ENCODE data around the gene AKT2. TPM values are rescaled to one million over a fixed set of nuclear protein-coding genes. Genes with fewer than 3 reads are reported as not detected.

Gene AKT2
- total RNA-seq, 4 donors from 2014 or later, result 63.2 to 266 (median 138) TPM

- TF ChIP-seq POLR2A (IDR thresholded peaks at IDR 0.05) (no peak), EP300 (IDR thresholded peaks at IDR 0.05; ENCODE audit: low read depth) (no peak), POLR2AphosphoS5 (IDR thresholded peaks at IDR 0.05) (no peak), CTCF (IDR thresholded peaks at IDR 0.05) (no peak)
- in situ Hi-C loops (cut with MboI; ENCODE audit: low pct_ligation_motif_present in 1 of 4, low pct_unique_long_range_greater_than_20kb in 1 of 4, low sequenced_read_pairs in 3 of 4), result no loop called here
- no peak for DNase-seq
- Histone ChIP-seq H3K4me1 (no peaks in the 10 kb centered on the region), H3K9me3 (no peaks in the 10 kb centered on the region), H3K4me3 (no peak overlapping the region), H3K27ac (no peak overlapping the region), H3K36me3 (peaks cover 0 to 21% (median 9%) of the 10 kb centered on the region in 4 donors), H3K27me3 (no peaks in the 10 kb centered on the region)
- 79% methylated on average over 4 of the region's 4 CpGs; no CpG with 5 or more reads in 1 of the 2 donors for WGBS, 2 donors (ENCODE audit: low coverage in 1 of 2)
- intact Hi-C loops (cut with DNase I; ENCODE audit: low total_unique reads), result no loop called here
These were observed 33.2 kb downstream of the AKT2 start for GRCh38 chr19:40251991-40252390.

- H3K36me3 ChIP-seq, result peaks cover 0 to 21% (median 7%) of the 10 kb centered on the region in 4 donors
- H3K4me1 ChIP-seq, result no peaks in the 10 kb centered on the region
- H3K4me3 ChIP-seq, result no peak overlapping the region
- no peaks in the 10 kb centered on the region for H3K27me3 ChIP-seq
- H3K27ac ChIP-seq, result no peak overlapping the region
- TF ChIP-seq POLR2AphosphoS5 (IDR thresholded peaks at IDR 0.05), result no peak
- no peak for TF ChIP-seq EP300 (IDR thresholded peaks at IDR 0.05; ENCODE audit: low read depth)
- no peak for TF ChIP-seq CTCF (IDR thresholded peaks at IDR 0.05)
- no peak for TF ChIP-seq POLR2A (IDR thresholded peaks at IDR 0.05)
- no peak for DNase-seq
- no peaks in the 10 kb centered on the region for H3K9me3 ChIP-seq
- intact Hi-C loops (cut with DNase I; ENCODE audit: low total_unique reads), result no loop called here
- in situ Hi-C loops (cut with MboI; ENCODE audit: low pct_ligation_motif_present in 1 of 4, low pct_unique_long_range_greater_than_20kb in 1 of 4, low sequenced_read_pairs in 3 of 4), result no loop called here
These were observed 33.9 kb downstream of the AKT2 start for GRCh38 chr19:40251244-40251643.

GRCh38 chr19:40249781-40250180 lies 35.4 kb downstream of the AKT2 start:
- 84 to 90% methylated on average over 8 to 11 of the region's 11 CpGs for WGBS, 2 donors (ENCODE audit: low coverage in 1 of 2)
- no peaks in the 10 kb centered on the region for H3K27me3 ChIP-seq
- intact Hi-C loops (cut with DNase I; ENCODE audit: low total_unique reads), result no loop called here
- H3K4me3 ChIP-seq, result no peak overlapping the region
- H3K9me3 ChIP-seq, result no peaks in the 10 kb centered on the region
- TF ChIP-seq EP300 (IDR thresholded peaks at IDR 0.05; ENCODE audit: low read depth), result no peak
- TF ChIP-seq POLR2AphosphoS5 (IDR thresholded peaks at IDR 0.05), result no peak
- TF ChIP-seq POLR2A (IDR thresholded peaks at IDR 0.05), result no peak
- TF ChIP-seq CTCF (IDR thresholded peaks at IDR 0.05), result no peak
- H3K36me3 ChIP-seq, result peaks cover 0 to 10% (median under 1%) of the 10 kb centered on the region in 4 donors
- no peak overlapping the region for H3K27ac ChIP-seq
- H3K4me1 ChIP-seq, result peaks cover 0 to 4% (median 2%) of the 10 kb centered on the region in 4 donors
- no peak for DNase-seq
- in situ Hi-C loops (cut with MboI; ENCODE audit: low pct_ligation_motif_present in 1 of 4, low pct_unique_long_range_greater_than_20kb in 1 of 4, low sequenced_read_pairs in 3 of 4), result no loop called here

- WGBS, 2 donors (ENCODE audit: low coverage in 1 of 2), result 82% methylated on average over 10 of the region's 10 CpGs; no CpG with 5 or more reads in 1 of the 2 donors
- Histone ChIP-seq H3K4me3 (no peak overlapping the region), H3K4me1 (peaks cover 0 to 4% (median 2%) of the 10 kb centered on the region in 4 donors), H3K36me3 (peaks cover 0 to 6% (median 0%) of the 10 kb centered on the region in 4 donors), H3K27ac (no peak overlapping the region), H3K9me3 (no peaks in the 10 kb centered on the region), H3K27me3 (no peaks in the 10 kb centered on the region)
- DNase-seq, result no peak
- TF ChIP-seq POLR2AphosphoS5 (IDR thresholded peaks at IDR 0.05) (no peak), EP300 (IDR thresholded peaks at IDR 0.05; ENCODE audit: low read depth) (no peak), CTCF (IDR thresholded peaks at IDR 0.05) (no peak), POLR2A (IDR thresholded peaks at IDR 0.05) (no peak)
- in situ Hi-C loops (cut with MboI; ENCODE audit: low pct_ligation_motif_present in 1 of 4, low pct_unique_long_range_greater_than_20kb in 1 of 4, low sequenced_read_pairs in 3 of 4), result no loop called here
- intact Hi-C loops (cut with DNase I; ENCODE audit: low total_unique reads), result no loop called here
These were observed 35.9 kb downstream of the AKT2 start for GRCh38 chr19:40249201-40249600.

Data from transverse colon (tissue), 4 donors.